HepG2 (cell line): ENCODE measurements around the gene TMEM219. TPM values are rescaled to one million over a fixed set of nuclear protein-coding genes. Genes with fewer than 3 reads are reported as not detected.
A peak's percentile ranks its signal among the peaks of the same experiment; 100 is the strongest.

Experiments used
- AHR ChIP-seq: IDR thresholded peaks from 2 replicates; pipeline ENCODE4 v1.6.1; 2018; ENCODE audit warnings: missing genetic modification reagents, missing compliant biosample characterization
- CC2D1A ChIP-seq: sonication (generic); formaldehyde crosslinking; IDR thresholded peaks from 2 replicates; pipeline ENCODE4 v1.8.1; 2023; ENCODE audit warnings: mild to moderate bottlenecking, missing genetic modification reagents
- ETV5 ChIP-seq: IDR thresholded peaks from 2 replicates; pipeline ENCODE4 v1.6.1; 2018; ENCODE audit warnings: missing biosample characterization, missing genetic modification reagents, inconsistent platforms, borderline replicate concordance
- GZF1 ChIP-seq: sonication (generic); formaldehyde crosslinking; IDR thresholded peaks from 2 replicates; pipeline ENCODE4 v1.5.1; 2020; ENCODE audit warnings: mild to moderate bottlenecking, missing genetic modification reagents
- HDAC1 ChIP-seq: sonication (generic); formaldehyde crosslinking; IDR thresholded peaks from 2 replicates; pipeline ENCODE4 v1.5.1; 2020; ENCODE audit warnings: mild to moderate bottlenecking, missing genetic modification reagents
- KDM4B ChIP-seq: sonication (generic); formaldehyde crosslinking; IDR thresholded peaks from 2 replicates; pipeline ENCODE4 v1.4.0; 2020; ENCODE audit warnings: missing genetic modification reagents
- KDM6A ChIP-seq: IDR thresholded peaks from 2 replicates; pipeline ENCODE4 v1.6.1; 2016; ENCODE audit warnings: low read depth
- SAFB2 ChIP-seq: sonication (generic); formaldehyde crosslinking; IDR thresholded peaks from 2 replicates; pipeline ENCODE4 v1.5.1; 2020; ENCODE audit warnings: missing genetic modification reagents, low read depth, mild to moderate bottlenecking, borderline replicate concordance
- SETDB1 ChIP-seq: sonication (generic); formaldehyde crosslinking; IDR thresholded peaks from 2 replicates; pipeline ENCODE4 v1.5.1; 2020; ENCODE audit warnings: missing genetic modification reagents, mild to moderate bottlenecking, borderline replicate concordance
- TCF12 ChIP-seq, 2 experiments: fragments of 450-650 bp in 1 of 2; sonication (generic) in 1 of 2; formaldehyde crosslinking in 1 of 2; IDR thresholded peaks; 2 replicates each; pipeline versions ENCODE4 v1.6.1 to v1.8.0; 2017 to 2022; ENCODE audit warnings: antibody characterized with exemption in 1 of 2, mild to moderate bottlenecking in 1 of 2, missing genetic modification reagents in 1 of 2, moderate library complexity in 1 of 2
- TEAD2 ChIP-seq: sonication (generic); formaldehyde crosslinking; IDR thresholded peaks from 2 replicates; pipeline ENCODE4 v1.9.0; 2021; ENCODE audit warnings: missing genetic modification reagents
- U2AF1 ChIP-seq: fragments of 200-400 bp; formaldehyde crosslinking; optimal IDR thresholded peaks from 2 replicates; pipeline ENCODE3; 2017; ENCODE audit warnings: mild to moderate bottlenecking, low read depth, low read length
- ZFP36L2 ChIP-seq: sonication (generic); formaldehyde crosslinking; IDR thresholded peaks from 2 replicates; pipeline ENCODE4 v1.4.0; 2020; ENCODE audit warnings: missing genetic modification reagents
- ZNF121 ChIP-seq: sonication (generic); formaldehyde crosslinking; IDR thresholded peaks from 2 replicates; pipeline ENCODE4 v1.5.0; 2020; ENCODE audit warnings: mild to moderate bottlenecking, missing genetic modification reagents
- ZNF24 ChIP-seq: fragments of 450-650 bp; IDR thresholded peaks from 2 replicates; pipeline ENCODE4 v1.6.1; 2017; ENCODE audit warnings: antibody characterized with exemption, mild to moderate bottlenecking
- ZNF260 ChIP-seq: sonication (generic); formaldehyde crosslinking; IDR thresholded peaks from 2 replicates; pipeline ENCODE4 v1.4.0; 2020; ENCODE audit warnings: missing genetic modification reagents, low read depth, mild to moderate bottlenecking, borderline replicate concordance
- ZNF446 ChIP-seq: sonication (generic); formaldehyde crosslinking; IDR thresholded peaks from 2 replicates; pipeline ENCODE4 v1.5.0; 2020; ENCODE audit warnings: mild to moderate bottlenecking, missing genetic modification reagents
- ZNF547 ChIP-seq: sonication (generic); formaldehyde crosslinking; IDR thresholded peaks from 2 replicates; pipeline ENCODE4 v1.5.1; 2020; ENCODE audit warnings: mild to moderate bottlenecking, missing genetic modification reagents
- ZNF549 ChIP-seq: sonication (generic); formaldehyde crosslinking; IDR thresholded peaks from 2 replicates; pipeline ENCODE4 v1.5.0; 2020; ENCODE audit warnings: missing genetic modification reagents
- ZNF563 ChIP-seq: sonication (generic); formaldehyde crosslinking; IDR thresholded peaks from 2 replicates; pipeline ENCODE4 v1.8.0; 2022; ENCODE audit warnings: mild to moderate bottlenecking, moderate library complexity, missing genetic modification reagents
- ZNF703 ChIP-seq: sonication (generic); formaldehyde crosslinking; IDR thresholded peaks from 2 replicates; pipeline ENCODE4 v1.5.1; 2020; ENCODE audit warnings: missing genetic modification reagents, mild to moderate bottlenecking, moderate library complexity, borderline replicate concordance
- polyA plus RNA-seq, 8 experiments: library from polyadenylated mRNA; depleted of rRNA in 3 of 8; stranded (reverse) in 7 of 8; unstranded in 1 of 8; fragments of >200 nt; fragmentation: Illumina TruSeq in 4 of 8; extraction: Trizol in 4 of 8; gene quantifications; 2 replicates each; pipeline versions ENCODE4 v1.2.1 to v1.2.3, GENCODE V29; 2011 to 2016; ENCODE audit warnings: low read depth in 4 of 8, missing spikeins in 1 of 8, mixed read lengths in 1 of 8; ENCODE audit not compliant: insufficient read depth in 1 of 8
- total RNA-seq, 5 experiments: library from RNA; depleted of rRNA; stranded (reverse); fragments of >200 nt; fragmentation: Illumina TruSeq; extraction: Trizol; gene quantifications; 2 replicates each; pipeline ENCODE4 v1.2.3, GENCODE V29; 2016; ENCODE audit warnings: low read depth in 1 of 5
- TF ChIP-seq, protein P1 (sequence below): sonication (generic); formaldehyde crosslinking; IDR thresholded peaks from 2 replicates; pipeline ENCODE4 v1.5.1; 2020; ENCODE audit warnings: missing genetic modification reagents, mild to moderate bottlenecking, borderline replicate concordance
- TF ChIP-seq, protein P2 (sequence below): sonication (generic); formaldehyde crosslinking; IDR thresholded peaks from 2 replicates; pipeline ENCODE4 v1.8.0; 2022; ENCODE audit warnings: missing genetic modification reagents, low read depth, mild to moderate bottlenecking, borderline replicate concordance
- TF ChIP-seq, protein P3 (sequence below): sonication (generic); formaldehyde crosslinking; IDR thresholded peaks from 2 replicates; pipeline ENCODE4 v1.8.0; 2022; ENCODE audit warnings: low read depth, missing genetic modification reagents

The TMEM219 gene
- total and polyA plus RNA-seq, 2 of the 13 experiments (the other 11 are each of a cell fraction or from before 2014, with no cell fraction given), result 105 to 115 TPM

DNA sequence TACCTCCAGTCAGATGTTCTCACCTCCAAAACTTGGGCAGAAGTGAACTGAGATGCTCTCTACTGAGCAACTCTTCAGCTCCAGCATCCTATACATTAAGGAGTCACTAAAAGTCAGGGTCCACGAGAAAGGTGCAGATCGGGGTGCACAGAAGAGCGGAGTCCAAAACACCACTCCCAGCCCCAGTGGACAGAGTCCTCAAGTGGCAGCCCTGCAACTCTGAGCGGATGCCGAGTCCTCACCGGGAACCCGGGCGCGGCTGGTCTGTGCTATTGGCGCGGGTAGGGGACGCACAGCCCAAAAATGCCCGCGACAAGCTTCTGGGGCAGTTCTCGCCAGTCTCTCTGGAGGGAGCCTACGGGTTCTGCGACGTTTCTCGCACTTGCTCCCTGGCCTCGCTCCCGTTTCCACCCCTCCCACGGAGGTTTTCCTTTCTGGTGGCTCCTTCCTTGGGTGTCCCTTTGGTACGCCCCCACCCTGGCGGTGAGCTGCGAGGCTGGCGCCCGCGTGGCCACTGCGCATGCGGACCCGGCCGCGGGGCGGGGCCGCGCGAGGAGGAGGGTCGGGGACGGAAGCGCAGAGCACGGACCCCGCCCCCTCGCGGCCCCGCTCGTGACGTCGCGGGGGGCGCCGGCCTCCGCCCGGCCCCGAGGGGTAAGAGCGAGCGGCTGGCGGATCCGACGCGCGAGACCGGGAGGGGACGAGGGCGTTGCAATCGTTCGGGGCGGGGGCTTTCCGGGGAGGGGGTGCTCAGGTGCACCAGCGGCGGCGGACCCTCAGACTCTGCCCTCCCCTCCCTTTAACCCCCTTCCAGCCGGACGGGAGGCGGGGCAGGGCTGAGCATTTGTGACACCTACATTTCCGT is at the start of gene TMEM219 (continued):
- TF ChIP-seq ZNF547 (CRISPR knock-in tag), result 0 out of 2 replicates have a peak, but pooled peaks have one; percentile 62
- no peak for TF ChIP-seq KDM4B (CRISPR knock-in tag)
- no peak for TF ChIP-seq TCF12 (IDR thresholded peaks at IDR 0.05)
- no peak for TF ChIP-seq TCF12 (CRISPR knock-in tag; IDR thresholded peaks at IDR 0.05)
- TF ChIP-seq ETV5 (CRISPR knock-in tag), result peak; percentile 55
- no peak for TF ChIP-seq CC2D1A (CRISPR knock-in tag)
- peak; percentile 89 for TF ChIP-seq HDAC1 (CRISPR knock-in tag)
- TF ChIP-seq AHR, result peak; percentile 12; the same call in 1 of the 2 replicates
- TF ChIP-seq, protein P1, sequence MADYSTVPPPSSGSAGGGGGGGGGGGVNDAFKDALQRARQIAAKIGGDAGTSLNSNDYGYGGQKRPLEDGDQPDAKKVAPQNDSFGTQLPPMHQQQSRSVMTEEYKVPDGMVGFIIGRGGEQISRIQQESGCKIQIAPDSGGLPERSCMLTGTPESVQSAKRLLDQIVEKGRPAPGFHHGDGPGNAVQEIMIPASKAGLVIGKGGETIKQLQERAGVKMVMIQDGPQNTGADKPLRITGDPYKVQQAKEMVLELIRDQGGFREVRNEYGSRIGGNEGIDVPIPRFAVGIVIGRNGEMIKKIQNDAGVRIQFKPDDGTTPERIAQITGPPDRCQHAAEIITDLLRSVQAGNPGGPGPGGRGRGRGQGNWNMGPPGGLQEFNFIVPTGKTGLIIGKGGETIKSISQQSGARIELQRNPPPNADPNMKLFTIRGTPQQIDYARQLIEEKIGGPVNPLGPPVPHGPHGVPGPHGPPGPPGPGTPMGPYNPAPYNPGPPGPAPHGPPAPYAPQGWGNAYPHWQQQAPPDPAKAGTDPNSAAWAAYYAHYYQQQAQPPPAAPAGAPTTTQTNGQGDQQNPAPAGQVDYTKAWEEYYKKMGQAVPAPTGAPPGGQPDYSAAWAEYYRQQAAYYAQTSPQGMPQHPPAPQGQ (CRISPR knock-in tag), result no peak
- TF ChIP-seq SAFB2 (CRISPR knock-in tag), result no peak; the same call in 1 of the 2 replicates
- TF ChIP-seq GZF1 (CRISPR knock-in tag), result no peak
- no peak for TF ChIP-seq KDM6A (CRISPR knock-in tag)
- no peak for TF ChIP-seq ZNF121 (CRISPR knock-in tag)
- peak; percentile 77 for TF ChIP-seq U2AF1
- no peak for TF ChIP-seq TEAD2
- no peak for TF ChIP-seq ZNF549 (CRISPR knock-in tag)
- TF ChIP-seq ZNF703 (CRISPR knock-in tag), result 0 out of 2 replicates have a peak, but pooled peaks have one; percentile 39
- no peak for TF ChIP-seq SETDB1 (CRISPR knock-in tag)
- no peak for TF ChIP-seq ZNF446 (CRISPR knock-in tag)
- TF ChIP-seq, protein P2, sequence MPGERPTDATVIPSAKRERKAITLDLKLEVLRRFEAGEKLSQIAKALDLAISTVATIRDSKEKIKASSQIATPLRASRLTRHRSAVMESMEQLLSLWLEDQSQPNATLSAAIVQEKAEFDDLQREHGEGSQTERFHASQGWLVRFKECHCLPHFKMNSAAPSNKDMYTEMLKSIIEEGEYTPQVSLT (CRISPR knock-in tag), result no peak; the same call in 1 of the 2 replicates
- TF ChIP-seq ZFP36L2 (CRISPR knock-in tag), result no peak
- peak; percentile 86 for TF ChIP-seq ZNF563 (CRISPR knock-in tag)
- no peak for TF ChIP-seq ZNF24
- TF ChIP-seq, protein P3, sequence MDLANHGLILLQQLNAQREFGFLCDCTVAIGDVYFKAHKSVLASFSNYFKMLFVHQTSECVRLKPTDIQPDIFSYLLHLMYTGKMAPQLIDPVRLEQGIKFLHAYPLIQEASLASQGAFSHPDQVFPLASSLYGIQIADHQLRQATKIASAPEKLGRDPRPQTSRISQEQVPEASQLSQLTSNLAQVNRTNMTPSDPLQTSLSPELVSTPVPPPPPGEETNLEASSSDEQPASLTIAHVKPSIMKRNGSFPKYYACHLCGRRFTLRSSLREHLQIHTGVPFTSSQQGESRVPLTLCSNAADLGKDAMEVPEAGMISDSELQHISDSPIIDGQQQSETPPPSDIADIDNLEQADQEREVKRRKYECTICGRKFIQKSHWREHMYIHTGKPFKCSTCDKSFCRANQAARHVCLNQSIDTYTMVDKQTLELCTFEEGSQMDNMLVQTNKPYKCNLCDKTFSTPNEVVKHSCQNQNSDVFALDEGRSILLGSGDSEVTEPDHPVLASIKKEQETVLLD (CRISPR knock-in tag), result no peak; the same call in 1 of the 2 replicates
- TF ChIP-seq ZNF260, result no peak
